DND-41 (cell line): ENCODE results near the gene SNX25.

Source experiments
- ATAC-seq: fragments of 200-7000 bp; cut with Tn5 transposase; 3 replicates; pipeline ENCODE4 v1.9.1; 2021; ENCODE audit warnings: low read depth; ENCODE audit not compliant: insufficient read depth
- DNase-seq: peaks from one replicate; pipeline ENCODE4 v3.0.0-alpha.2; 2020
- H2AFZ ChIP-seq: 2 replicates; pipeline ENCODE4 v1.6.0; 2012; ENCODE audit warnings: low read depth, low read length
- H3K27ac ChIP-seq: 2 replicates; pipeline ENCODE4 v1.5.1; 2012; ENCODE audit warnings: low read length, inconsistent platforms
- H3K27me3 ChIP-seq: fragments of 200-600 bp; sonication (generic); 2 replicates; pipeline ENCODE4 v1.6.0; 2012; ENCODE audit warnings: low read length, mild to moderate bottlenecking, inconsistent platforms; ENCODE audit not compliant: insufficient read depth, poor library complexity
- H3K36me3 ChIP-seq: 2 replicates; pipeline ENCODE4 v1.5.1; 2012; ENCODE audit warnings: low read length, inconsistent platforms; ENCODE audit not compliant: insufficient read depth
- H3K4me1 ChIP-seq: 2 replicates; pipeline ENCODE4 v1.5.1; 2012; ENCODE audit warnings: mild to moderate bottlenecking, low read length; ENCODE audit not compliant: insufficient read depth
- H3K4me2 ChIP-seq: 2 replicates; pipeline ENCODE4 v1.6.0; 2012; ENCODE audit warnings: mild to moderate bottlenecking, moderate library complexity, low read length, inconsistent platforms; ENCODE audit not compliant: insufficient read depth
- H3K4me3 ChIP-seq, 2 experiments: fragments of 200-600 bp in 1 of 2; shearing (Covaris generic) in 1 of 2; 2 replicates each; pipeline ENCODE4 v1.5.1; 2012 to 2016; ENCODE audit warnings: inconsistent platforms in 2 of 2, low read length in 2 of 2, mild to moderate bottlenecking in 2 of 2, low read depth in 1 of 2, moderate library complexity in 1 of 2
- H3K79me2 ChIP-seq: 2 replicates; pipeline ENCODE4 v1.6.0; 2012; ENCODE audit warnings: low read length, inconsistent platforms; ENCODE audit not compliant: insufficient read depth
- H3K9ac ChIP-seq: 2 replicates; pipeline ENCODE4 v1.6.0; 2012; ENCODE audit warnings: low read depth, mild to moderate bottlenecking, inconsistent platforms, low read length, moderate library complexity
- H3K9me3 ChIP-seq: 2 replicates; pipeline ENCODE4 v1.5.1; 2012; ENCODE audit warnings: low read length, moderate library complexity, mild to moderate bottlenecking, inconsistent platforms; ENCODE audit not compliant: insufficient read depth, severe bottlenecking
- H4K20me1 ChIP-seq: 2 replicates; pipeline ENCODE4 v1.6.0; 2012; ENCODE audit warnings: low read length; ENCODE audit not compliant: insufficient read depth
- EZH2 ChIP-seq: IDR thresholded peaks from 3 replicates; pipeline ENCODE4 v1.6.1; 2012; ENCODE audit warnings: borderline replicate concordance, low read depth, mild to moderate bottlenecking, moderate library complexity, low read length, inconsistent platforms; ENCODE audit not compliant: severe bottlenecking
- TF ChIP-seq, protein P1 (sequence below): IDR thresholded peaks from 2 replicates; pipeline ENCODE4 v1.5.1; 2012; ENCODE audit warnings: borderline replicate concordance, low read length, moderate library complexity, mild to moderate bottlenecking; ENCODE audit not compliant: poor library complexity, severe bottlenecking; ENCODE audit errors: extremely low read depth

SNX25 gene

GRCh38 chr4:185293202-185293601, 83.8 kb downstream of the SNX25 start:
- no peak overlapping the region for H3K9ac ChIP-seq
- H3K4me2 ChIP-seq: no peak overlapping the region
- H3K79me2 ChIP-seq: no peaks in the 10 kb centered on the region
- ATAC-seq (no peak), DNase-seq (no peak)
- H3K36me3 ChIP-seq: no peaks in the 10 kb centered on the region
- no peaks in the 10 kb centered on the region for H3K4me1 ChIP-seq
- H3K9me3 ChIP-seq: no peaks in the 10 kb centered on the region
- TF ChIP-seq, protein P1, sequence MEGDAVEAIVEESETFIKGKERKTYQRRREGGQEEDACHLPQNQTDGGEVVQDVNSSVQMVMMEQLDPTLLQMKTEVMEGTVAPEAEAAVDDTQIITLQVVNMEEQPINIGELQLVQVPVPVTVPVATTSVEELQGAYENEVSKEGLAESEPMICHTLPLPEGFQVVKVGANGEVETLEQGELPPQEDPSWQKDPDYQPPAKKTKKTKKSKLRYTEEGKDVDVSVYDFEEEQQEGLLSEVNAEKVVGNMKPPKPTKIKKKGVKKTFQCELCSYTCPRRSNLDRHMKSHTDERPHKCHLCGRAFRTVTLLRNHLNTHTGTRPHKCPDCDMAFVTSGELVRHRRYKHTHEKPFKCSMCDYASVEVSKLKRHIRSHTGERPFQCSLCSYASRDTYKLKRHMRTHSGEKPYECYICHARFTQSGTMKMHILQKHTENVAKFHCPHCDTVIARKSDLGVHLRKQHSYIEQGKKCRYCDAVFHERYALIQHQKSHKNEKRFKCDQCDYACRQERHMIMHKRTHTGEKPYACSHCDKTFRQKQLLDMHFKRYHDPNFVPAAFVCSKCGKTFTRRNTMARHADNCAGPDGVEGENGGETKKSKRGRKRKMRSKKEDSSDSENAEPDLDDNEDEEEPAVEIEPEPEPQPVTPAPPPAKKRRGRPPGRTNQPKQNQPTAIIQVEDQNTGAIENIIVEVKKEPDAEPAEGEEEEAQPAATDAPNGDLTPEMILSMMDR: no peak
- no peak for TF ChIP-seq EZH2
- no peak overlapping the region for H2AFZ ChIP-seq
- no peaks in the 10 kb centered on the region for H4K20me1 ChIP-seq
- no peak overlapping the region for H3K4me3 ChIP-seq
- H3K27ac ChIP-seq: no peak overlapping the region
- peaks cover 3% of the 10 kb centered on the region for H3K27me3 ChIP-seq

GRCh38 chr4:185296665-185297460, 87.5 kb downstream of the SNX25 start:
- H3K27ac ChIP-seq: no peak overlapping the region
- H3K9me3 ChIP-seq: no peaks in the 10 kb centered on the region
- no peak overlapping the region for H3K4me2 ChIP-seq
- no peak overlapping the region for H3K4me3 ChIP-seq
- H4K20me1 ChIP-seq: no peaks in the 10 kb centered on the region
- no peak for ATAC-seq
- no peaks in the 10 kb centered on the region for H3K36me3 ChIP-seq
- no peak for DNase-seq
- no peaks in the 10 kb centered on the region for H3K79me2 ChIP-seq
- no peak for TF ChIP-seq EZH2
- TF ChIP-seq, protein P1: no peak
- no peak overlapping the region for H2AFZ ChIP-seq
- H3K9ac ChIP-seq: no peak overlapping the region
- H3K27me3 ChIP-seq: no peaks in the 10 kb centered on the region
- no peaks in the 10 kb centered on the region for H3K4me1 ChIP-seq

DNA sequence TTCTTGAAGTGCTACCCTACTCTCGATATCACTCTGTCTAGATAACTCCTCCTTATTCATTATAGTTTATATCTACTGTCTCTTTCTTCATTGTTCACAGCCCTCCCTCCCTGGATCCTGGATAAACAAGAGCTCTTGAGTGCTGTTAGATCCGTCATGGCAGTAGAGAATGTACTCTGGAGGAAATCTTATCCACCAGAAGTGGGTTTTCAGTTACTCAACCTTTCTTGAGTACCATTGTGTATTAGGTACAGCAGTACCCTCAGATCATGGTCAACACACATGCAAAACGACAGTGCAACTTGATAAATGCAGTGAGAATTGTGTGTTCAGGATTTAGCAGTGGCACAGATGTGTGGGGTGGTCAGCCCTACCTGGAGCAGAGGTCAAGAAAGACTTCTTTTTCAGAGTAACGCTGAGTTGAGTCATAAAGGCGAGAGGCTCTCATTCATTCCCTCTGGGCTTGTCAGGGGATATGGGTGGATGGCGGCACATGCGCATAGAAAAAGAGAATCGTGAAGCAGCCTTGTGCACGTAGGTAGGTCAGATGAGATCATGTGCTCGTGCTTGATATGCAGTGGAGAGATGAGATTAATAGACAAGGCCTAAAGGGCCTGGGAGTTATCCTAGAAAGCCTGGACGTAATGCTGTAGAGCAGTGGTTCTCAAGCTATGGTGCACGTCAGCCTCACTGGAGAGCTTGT, 89.5 kb downstream of the SNX25 start:
- Histone ChIP-seq H4K20me1 (no peaks in the 10 kb centered on the region), H3K4me3 (no peak overlapping the region), H3K4me1 (no peaks in the 10 kb centered on the region), H3K27me3 (no peaks in the 10 kb centered on the region), H3K9me3 (no peaks in the 10 kb centered on the region), H3K79me2 (no peaks in the 10 kb centered on the region), H3K36me3 (no peaks in the 10 kb centered on the region), H3K9ac (no peak overlapping the region), H2AFZ (no peak overlapping the region), H3K4me2 (no peak overlapping the region), H3K27ac (no peak overlapping the region)
- no peak for TF ChIP-seq EZH2
- TF ChIP-seq, protein P1: no peak
- DNase-seq (no peak), ATAC-seq (no peak)
